GM18519 (cell line): Measurements from ENCODE around the gene DDX27.

ENCODE experiments used
- ATAC-seq: cut with Tn5 transposase; IDR thresholded peaks from one replicate; pipeline ENCODE4 v1.9.1; 2021; ENCODE audit warnings: mild to moderate bottlenecking, moderate library complexity; ENCODE audit not compliant: unreplicated experiment, low FRiP score

Gene DDX27

GRCh38 chr20:49247169-49247723 lies 28.0 kb downstream of the DDX27 start:
- no peak for ATAC-seq

- ATAC-seq, result no peak
Measured at GRCh38 chr20:49247792-49248191, 28.6 kb downstream of the DDX27 start.

- no peak for ATAC-seq
Measured at GRCh38 chr20:49248301-49248700, 29.1 kb downstream of the DDX27 start.

- no peak for ATAC-seq
Measured at GRCh38 chr20:49248879-49249665, 29.9 kb downstream of the DDX27 start.

GRCh38 chr20:49252556-49253350 lies 33.5 kb downstream of the DDX27 start:
- no peak for ATAC-seq

GRCh38 chr20:49256261-49256660 lies 37.0 kb downstream of the DDX27 start:
- no peak for ATAC-seq

GRCh38 chr20:49259284-49259683 lies 40.1 kb downstream of the DDX27 start:
- no peak for ATAC-seq

GRCh38 chr20:49259799-49260198 lies 40.6 kb downstream of the DDX27 start:
- ATAC-seq, result no peak

- no peak for ATAC-seq
Measured at GRCh38 chr20:49260218-49260617, 41.0 kb downstream of the DDX27 start.

- no peak for ATAC-seq
Measured at GRCh38 chr20:49261173-49261572, 42.0 kb downstream of the DDX27 start.

- no peak for ATAC-seq
Measured at GRCh38 chr20:49262444-49262843, 43.2 kb downstream of the DDX27 start.

GRCh38 chr20:49267327-49267726 lies 48.1 kb downstream of the DDX27 start:
- ATAC-seq, result no peak

- no peak for ATAC-seq
Measured at GRCh38 chr20:49268600-49269365, 49.6 kb downstream of the DDX27 start.

- no peak for ATAC-seq
Measured at GRCh38 chr20:49270177-49270576, 51.0 kb downstream of the DDX27 start.

GRCh38 chr20:49270736-49271135 lies 51.5 kb downstream of the DDX27 start:
- no peak for ATAC-seq

- ATAC-seq, result no peak
Measured at GRCh38 chr20:49272654-49273053, 53.4 kb downstream of the DDX27 start.

GRCh38 chr20:49273696-49274277 lies 54.6 kb downstream of the DDX27 start:
- no peak for ATAC-seq

GRCh38 chr20:49275216-49275615 lies 56.0 kb downstream of the DDX27 start:
- ATAC-seq, result no peak

GRCh38 chr20:49275636-49276035 lies 56.4 kb downstream of the DDX27 start:
- ATAC-seq, result no peak

- ATAC-seq, result no peak
Measured at GRCh38 chr20:49276161-49276960, 57.1 kb downstream of the DDX27 start.
